ENCODE measurements around the gene FREM2. TPM values are rescaled to one million over a fixed set of nuclear protein-coding genes. Genes with fewer than 3 reads are reported as not detected.

Gene FREM2
- total and polyA plus RNA-seq, 4 donors: 1.6 to 58.3 (median 9.4) TPM

- Histone ChIP-seq H3K4me3 (no peak overlapping the region), H3K27ac (ENCODE audit: low read depth in 1 of 2, low read length in 1 of 2) (no peak overlapping the region), H3K36me3 (ENCODE audit: control insufficient read depth in 4 of 4, insufficient read depth in 4 of 4, low read length in 4 of 4) (no peaks in the 10 kb centered on the region), H3K4me1 (ENCODE audit: control insufficient read depth in 5 of 5, insufficient read depth in 5 of 5, low read length in 5 of 5) (peaks cover 0 to 20% (median 0%) of the 10 kb centered on the region in 5 donors), H3K9me3 (ENCODE audit: control insufficient read depth in 4 of 4, insufficient read depth in 3 of 4, low read length in 3 of 4) (no peaks in the 10 kb centered on the region), H3K27me3 (ENCODE audit: control insufficient read depth in 3 of 3, insufficient read depth in 3 of 3, low read length in 2 of 3) (no peaks in the 10 kb centered on the region), H3K9ac (ENCODE audit: insufficient read depth in 1 of 2, low read length in 2 of 2) (no peak overlapping the region)
- WGBS, 2 donors: 90% methylated on average over 7 of the region's 7 CpGs
- DNase-seq: no peak
- no peak for TF ChIP-seq CTCF (IDR thresholded peaks at IDR 0.05; ENCODE audit: control extremely low read depth, extremely low read depth)
- no peak for ATAC-seq (ENCODE audit: insufficient read depth, low FRiP score)
Observed at GRCh38 chr13:38848360-38848759, 161.5 kb downstream of the FREM2 start.

GRCh38 chr13:38849315-38849714 lies 162.4 kb downstream of the FREM2 start:
- WGBS, 2 donors: 60 to 72% methylated on average over 4 of the region's 4 CpGs
- no peaks in the 10 kb centered on the region for H3K27me3 ChIP-seq (ENCODE audit: control insufficient read depth in 3 of 3, insufficient read depth in 3 of 3, low read length in 2 of 3)
- DNase-seq (no peak), ATAC-seq (ENCODE audit: insufficient read depth, low FRiP score) (no peak)
- no peak overlapping the region for H3K27ac ChIP-seq (ENCODE audit: low read depth in 1 of 2, low read length in 1 of 2)
- peaks cover 0 to 20% (median 0%) of the 10 kb centered on the region in 5 donors for H3K4me1 ChIP-seq (ENCODE audit: control insufficient read depth in 5 of 5, insufficient read depth in 5 of 5, low read length in 5 of 5)
- no peak overlapping the region for H3K4me3 ChIP-seq
- no peaks in the 10 kb centered on the region for H3K36me3 ChIP-seq (ENCODE audit: control insufficient read depth in 4 of 4, insufficient read depth in 4 of 4, low read length in 4 of 4)
- no peak for TF ChIP-seq CTCF (IDR thresholded peaks at IDR 0.05; ENCODE audit: control extremely low read depth, extremely low read depth)
- no peak overlapping the region for H3K9ac ChIP-seq (ENCODE audit: insufficient read depth in 1 of 2, low read length in 2 of 2)
- no peaks in the 10 kb centered on the region for H3K9me3 ChIP-seq (ENCODE audit: control insufficient read depth in 4 of 4, insufficient read depth in 3 of 4, low read length in 3 of 4)

GRCh38 chr13:38850868-38851626 lies 164.2 kb downstream of the FREM2 start:
- H3K4me1 ChIP-seq (ENCODE audit: control insufficient read depth in 5 of 5, insufficient read depth in 5 of 5, low read length in 5 of 5): peaks cover 0 to 20% (median 0%) of the 10 kb centered on the region in 5 donors
- no peak for DNase-seq
- no peak for ATAC-seq (ENCODE audit: insufficient read depth, low FRiP score)
- H3K27ac ChIP-seq (ENCODE audit: low read depth in 1 of 2, low read length in 1 of 2): no peak overlapping the region
- no peaks in the 10 kb centered on the region for H3K9me3 ChIP-seq (ENCODE audit: control insufficient read depth in 4 of 4, insufficient read depth in 3 of 4, low read length in 3 of 4)
- WGBS, 2 donors: 68 to 80% methylated on average over 5 of the region's 5 CpGs
- no peaks in the 10 kb centered on the region for H3K36me3 ChIP-seq (ENCODE audit: control insufficient read depth in 4 of 4, insufficient read depth in 4 of 4, low read length in 4 of 4)
- TF ChIP-seq CTCF (IDR thresholded peaks at IDR 0.05; ENCODE audit: control extremely low read depth, extremely low read depth): no peak
- H3K27me3 ChIP-seq (ENCODE audit: control insufficient read depth in 3 of 3, insufficient read depth in 3 of 3, low read length in 2 of 3): no peaks in the 10 kb centered on the region
- H3K4me3 ChIP-seq: no peak overlapping the region
- no peak overlapping the region for H3K9ac ChIP-seq (ENCODE audit: insufficient read depth in 1 of 2, low read length in 2 of 2)
